Osteoblast (primary cell): ENCODE results near the gene IFT25. TPM values are rescaled to one million over a fixed set of nuclear protein-coding genes. Genes with fewer than 3 reads are reported as not detected.

ENCODE experiments used
- DNase-seq: peaks from one replicate; pipeline ENCODE4 v3.0.0; 2011; ENCODE audit warnings: low spot score, mixed read lengths; ENCODE audit not compliant: insufficient read length; ENCODE audit errors: missing footprints
- H2AFZ ChIP-seq: 2 replicates; pipeline ENCODE4 v1.6.0; 2011; ENCODE audit warnings: mild to moderate bottlenecking, low read length
- H3K27ac ChIP-seq: 2 replicates; pipeline ENCODE4 v1.5.1; 2011; ENCODE audit warnings: mild to moderate bottlenecking, low read depth, low read length, moderate library complexity
- H3K27me3 ChIP-seq: 2 replicates; pipeline ENCODE4 v1.6.0; 2012; ENCODE audit warnings: mild to moderate bottlenecking, control low read depth, inconsistent platforms, low read length, moderate library complexity; ENCODE audit not compliant: insufficient read depth
- H3K36me3 ChIP-seq: 2 replicates; pipeline ENCODE4 v1.5.1; 2011; ENCODE audit warnings: mild to moderate bottlenecking, low read length, control low read depth, moderate library complexity; ENCODE audit not compliant: insufficient read depth
- H3K4me1 ChIP-seq: 2 replicates; pipeline ENCODE4 v1.5.1; 2011; ENCODE audit warnings: mild to moderate bottlenecking, low read length, control low read depth, moderate library complexity; ENCODE audit not compliant: insufficient read depth
- H3K4me2 ChIP-seq: 2 replicates; pipeline ENCODE4 v1.6.0; 2011; ENCODE audit warnings: mild to moderate bottlenecking, low read length; ENCODE audit not compliant: insufficient read depth
- H3K4me3 ChIP-seq: fragments of 200-600 bp; sonication (generic); 3 replicates; pipeline ENCODE4 v1.5.1; 2012; ENCODE audit warnings: mild to moderate bottlenecking, low read length, inconsistent platforms; ENCODE audit not compliant: insufficient read depth
- H3K79me2 ChIP-seq: 2 replicates; pipeline ENCODE4 v1.6.0; 2012; ENCODE audit warnings: mild to moderate bottlenecking, low read length, control low read depth, inconsistent platforms; ENCODE audit not compliant: insufficient read depth
- H3K9me3 ChIP-seq: 2 replicates; pipeline ENCODE4 v1.5.1; 2011; ENCODE audit warnings: low read depth, low read length, control low read depth
- H4K20me1 ChIP-seq: 2 replicates; pipeline ENCODE4 v1.6.0; 2012; ENCODE audit warnings: mild to moderate bottlenecking, low read length, control low read depth; ENCODE audit not compliant: insufficient read depth
- CTCF ChIP-seq: IDR thresholded peaks from 2 replicates; pipeline ENCODE4 v1.5.1; 2011; ENCODE audit warnings: mild to moderate bottlenecking, low read depth, low read length, moderate library complexity; ENCODE audit errors: extremely low read depth
- total RNA-seq: library from RNA; depleted of rRNA; stranded (reverse); fragments of >200 nt; gene quantifications from 2 replicates; pipeline ENCODE4 v1.2.3, GENCODE V29; 2012

The IFT25 gene
- total RNA-seq, 1 donor: 21.7 TPM

GRCh38 chr1:53934170-53934765, 11.2 kb downstream of the IFT25 start:
- H3K4me2 ChIP-seq: no peak overlapping the region
- H3K27ac ChIP-seq: no peak overlapping the region
- no peak for TF ChIP-seq CTCF
- H3K27me3 ChIP-seq: no peaks in the 10 kb centered on the region
- no peaks in the 10 kb centered on the region for H4K20me1 ChIP-seq
- no peak for DNase-seq
- no peaks in the 10 kb centered on the region for H3K79me2 ChIP-seq
- no peak overlapping the region for H2AFZ ChIP-seq
- H3K9me3 ChIP-seq: peaks cover 1% of the 10 kb centered on the region
- peaks cover 3% of the 10 kb centered on the region for H3K36me3 ChIP-seq
- peaks cover 4% of the 10 kb centered on the region for H3K4me1 ChIP-seq
- H3K4me3 ChIP-seq: no peak overlapping the region

GRCh38 chr1:53931523-53931922, 14.0 kb downstream of the IFT25 start:
- H3K36me3 ChIP-seq: peaks cover 13% of the 10 kb centered on the region
- no peak overlapping the region for H3K4me3 ChIP-seq
- no peak overlapping the region for H2AFZ ChIP-seq
- DNase-seq: no peak
- no peaks in the 10 kb centered on the region for H4K20me1 ChIP-seq
- no peak for TF ChIP-seq CTCF
- H3K27ac ChIP-seq: no peak overlapping the region
- peaks cover 1% of the 10 kb centered on the region for H3K9me3 ChIP-seq
- H3K79me2 ChIP-seq: no peaks in the 10 kb centered on the region
- no peaks in the 10 kb centered on the region for H3K27me3 ChIP-seq
- H3K4me2 ChIP-seq: no peak overlapping the region
- H3K4me1 ChIP-seq: no peaks in the 10 kb centered on the region

- no peaks in the 10 kb centered on the region for H3K79me2 ChIP-seq
- H3K36me3 ChIP-seq: peaks cover 13% of the 10 kb centered on the region
- no peak for DNase-seq
- no peaks in the 10 kb centered on the region for H4K20me1 ChIP-seq
- no peaks in the 10 kb centered on the region for H3K4me1 ChIP-seq
- no peaks in the 10 kb centered on the region for H3K27me3 ChIP-seq
- H3K4me3 ChIP-seq: no peak overlapping the region
- H3K27ac ChIP-seq: no peak overlapping the region
- no peak for TF ChIP-seq CTCF
- peaks cover 1% of the 10 kb centered on the region for H3K9me3 ChIP-seq
- H2AFZ ChIP-seq: no peak overlapping the region
- H3K4me2 ChIP-seq: no peak overlapping the region
Observed at GRCh38 chr1:53930932-53931331, 14.6 kb downstream of the IFT25 start.

GRCh38 chr1:53929246-53929960, 16.1 kb downstream of the IFT25 start:
- Histone ChIP-seq H4K20me1 (no peaks in the 10 kb centered on the region), H3K27ac (no peak overlapping the region), H3K4me3 (no peak overlapping the region), H3K4me2 (no peak overlapping the region), H3K79me2 (no peaks in the 10 kb centered on the region), H3K27me3 (no peaks in the 10 kb centered on the region), H2AFZ (no peak overlapping the region), H3K9me3 (peaks cover 1% of the 10 kb centered on the region), H3K4me1 (no peaks in the 10 kb centered on the region), H3K36me3 (peaks cover 13% of the 10 kb centered on the region)
- TF ChIP-seq CTCF: no peak
- DNase-seq: no peak
